ENCODE measurements around the gene PADI6. TPM values are rescaled to one million over a fixed set of nuclear protein-coding genes. Genes with fewer than 3 reads are reported as not detected.

The PADI6 gene
- polyA plus RNA-seq, 1 of the 3 experiments (the other 2 are of a cell fraction): not detected

- H3K27me3 ChIP-seq (ENCODE audit: insufficient read depth): peaks cover 33% of the 10 kb centered on the region; the same call in 1 of the 2 replicates
- no peaks in the 10 kb centered on the region for H3K4me1 ChIP-seq (ENCODE audit: control insufficient read depth in 1 of 2, insufficient read depth in 2 of 2, low read depth in 1 of 2, low read length in 1 of 2)
- CTCF ChIA-PET: interaction anchor here (1.1 kb wide), 1 partner anchor 140 kb away, joined by 5 read pairs; no protein-coding TSS in a partner anchor
- POLR2A ChIA-PET: no interaction called here
- no peak for DNase-seq
- no peaks in the 10 kb centered on the region for H3F3A ChIP-seq (replicated peaks; ENCODE audit: insufficient read depth)
- H3K36me3 ChIP-seq (replicated peaks in 1 of 2; ENCODE audit: control insufficient read depth in 1 of 2, insufficient read depth in 2 of 2, low read length in 1 of 2): no peaks in the 10 kb centered on the region
- H3K4me2 ChIP-seq: no peak overlapping the region
- H3K9me3 ChIP-seq: no peaks in the 10 kb centered on the region
- no peaks in the 10 kb centered on the region for H3K9me2 ChIP-seq
- H3K79me2 ChIP-seq (ENCODE audit: insufficient read depth): no peaks in the 10 kb centered on the region
- H3K4me3 ChIP-seq (ENCODE audit: low read depth in 2 of 2, low read length in 1 of 2): no peak overlapping the region
- H3K9ac ChIP-seq: no peak overlapping the region
- WGBS (ENCODE audit: low lambda C conversion rate): 60% methylated on average over 16 of the region's 16 CpGs
- H4K20me1 ChIP-seq (ENCODE audit: insufficient read depth): no peaks in the 10 kb centered on the region
- no peak overlapping the region for H2AFZ ChIP-seq (ENCODE audit: low read depth)
- TF ChIP-seq MAX (IDR thresholded peaks at IDR 0.05; ENCODE audit: low read depth) (no peak), PBX3 (IDR thresholded peaks at IDR 0.05) (no peak), NRF1 (IDR thresholded peaks at IDR 0.05; ENCODE audit: low read depth, low read length) (no peak), TEAD4 (IDR thresholded peaks at IDR 0.05; ENCODE audit: borderline replicate concordance, insufficient read depth) (no peak), RFX5 (IDR thresholded peaks at IDR 0.05; ENCODE audit: low read length) (no peak), CHD2 (IDR thresholded peaks at IDR 0.05; ENCODE audit: low read length, partially characterized antibody) (no peak)
- TF ChIP-seq, protein P1, sequence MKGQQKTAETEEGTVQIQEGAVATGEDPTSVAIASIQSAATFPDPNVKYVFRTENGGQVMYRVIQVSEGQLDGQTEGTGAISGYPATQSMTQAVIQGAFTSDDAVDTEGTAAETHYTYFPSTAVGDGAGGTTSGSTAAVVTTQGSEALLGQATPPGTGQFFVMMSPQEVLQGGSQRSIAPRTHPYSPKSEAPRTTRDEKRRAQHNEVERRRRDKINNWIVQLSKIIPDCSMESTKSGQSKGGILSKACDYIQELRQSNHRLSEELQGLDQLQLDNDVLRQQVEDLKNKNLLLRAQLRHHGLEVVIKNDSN (IDR thresholded peaks at IDR 0.05; ENCODE audit: borderline replicate concordance, low read depth): no peak
- H3K27ac ChIP-seq (ENCODE audit: low read depth in 2 of 2, low read length in 1 of 2): no peak overlapping the region
These were observed 5.4 kb downstream of the PADI6 start for GRCh38 chr1:17377325-17377953.

GRCh38 chr1:17381161-17381560 lies 9.2 kb downstream of the PADI6 start:
- Histone ChIP-seq H3K36me3 (replicated peaks in 1 of 2; ENCODE audit: control insufficient read depth in 1 of 2, insufficient read depth in 2 of 2, low read length in 1 of 2) (no peaks in the 10 kb centered on the region), H3K27me3 (ENCODE audit: insufficient read depth) (peaks cover 35% of the 10 kb centered on the region; the same call in 1 of the 2 replicates), H4K20me1 (ENCODE audit: insufficient read depth) (no peaks in the 10 kb centered on the region), H3K9me3 (no peaks in the 10 kb centered on the region), H2AFZ (ENCODE audit: low read depth) (no peak overlapping the region), H3K4me3 (ENCODE audit: low read depth in 2 of 2, low read length in 1 of 2) (no peak overlapping the region), H3K79me2 (ENCODE audit: insufficient read depth) (no peaks in the 10 kb centered on the region), H3K4me1 (ENCODE audit: control insufficient read depth in 1 of 2, insufficient read depth in 2 of 2, low read depth in 1 of 2, low read length in 1 of 2) (no peaks in the 10 kb centered on the region), H3K27ac (ENCODE audit: low read depth in 2 of 2, low read length in 1 of 2) (no peak overlapping the region), H3K9ac (no peak overlapping the region), H3K9me2 (no peaks in the 10 kb centered on the region), H3K4me2 (no peak overlapping the region), H3F3A (replicated peaks; ENCODE audit: insufficient read depth) (no peaks in the 10 kb centered on the region)
- 83% methylated on average over 1 of the region's 2 CpGs for WGBS (ENCODE audit: low lambda C conversion rate)
- CTCF ChIA-PET: interaction anchor here (1.2 to 1.5 kb wide), 2 partner anchors 18 to 25 kb away, joined by 3 to 5 read pairs; no protein-coding TSS in a partner anchor
- DNase-seq: no peak
- POLR2A ChIA-PET: no interaction called here
- no peak for TF ChIP-seq FOSL2 (IDR thresholded peaks at IDR 0.05; ENCODE audit: borderline replicate concordance, low read depth)
- TF ChIP-seq TCF12 (IDR thresholded peaks at IDR 0.05): no peak
- no peak for TF ChIP-seq NRF1 (IDR thresholded peaks at IDR 0.05; ENCODE audit: low read depth, low read length)
- no peak for TF ChIP-seq SMC3 (IDR thresholded peaks at IDR 0.05; ENCODE audit: low read depth, low read length)
- no peak for TF ChIP-seq RFX5 (IDR thresholded peaks at IDR 0.05; ENCODE audit: low read length)
- TF ChIP-seq, protein P1 (IDR thresholded peaks at IDR 0.05; ENCODE audit: borderline replicate concordance, low read depth): no peak
- no peak for TF ChIP-seq CTCF (IDR thresholded peaks at IDR 0.05)
- TF ChIP-seq, protein P2, sequence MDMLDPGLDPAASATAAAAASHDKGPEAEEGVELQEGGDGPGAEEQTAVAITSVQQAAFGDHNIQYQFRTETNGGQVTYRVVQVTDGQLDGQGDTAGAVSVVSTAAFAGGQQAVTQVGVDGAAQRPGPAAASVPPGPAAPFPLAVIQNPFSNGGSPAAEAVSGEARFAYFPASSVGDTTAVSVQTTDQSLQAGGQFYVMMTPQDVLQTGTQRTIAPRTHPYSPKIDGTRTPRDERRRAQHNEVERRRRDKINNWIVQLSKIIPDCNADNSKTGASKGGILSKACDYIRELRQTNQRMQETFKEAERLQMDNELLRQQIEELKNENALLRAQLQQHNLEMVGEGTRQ (IDR thresholded peaks at IDR 0.05; ENCODE audit: borderline replicate concordance, low read depth, low read length): no peak
- TF ChIP-seq EZH2phosphoT487 (IDR thresholded peaks at IDR 0.05; ENCODE audit: borderline replicate concordance, low read depth): no peak
- no peak for TF ChIP-seq TAF1 (IDR thresholded peaks at IDR 0.05; ENCODE audit: borderline replicate concordance, low read depth, low read length)
- no peak for TF ChIP-seq PBX3 (IDR thresholded peaks at IDR 0.05)
- TF ChIP-seq JUND (IDR thresholded peaks at IDR 0.05): no peak
- TF ChIP-seq POLR2AphosphoS5 (IDR thresholded peaks at IDR 0.05; ENCODE audit: low read depth, low read length): no peak
- no peak for TF ChIP-seq SIN3A (IDR thresholded peaks at IDR 0.05; ENCODE audit: borderline replicate concordance, low read depth, low read length)
- no peak for TF ChIP-seq CHD2 (IDR thresholded peaks at IDR 0.05; ENCODE audit: low read length, partially characterized antibody)
- TF ChIP-seq MAX (IDR thresholded peaks at IDR 0.05; ENCODE audit: low read depth): no peak
